BLaER1 (cell line): Measurements from ENCODE around the gene CAMK2A.

Experiments
- H3K27ac ChIP-seq: shearing (Covaris generic); formaldehyde crosslinking; 2 replicates; pipeline ENCODE4 v1.8.1; 2022
- H3K27me3 ChIP-seq: shearing (Covaris generic); formaldehyde crosslinking; 2 replicates; pipeline ENCODE4 v1.8.1; 2022
- H3K36me3 ChIP-seq: shearing (Covaris generic); formaldehyde crosslinking; 2 replicates; pipeline ENCODE4 v1.8.1; 2022
- H3K4me1 ChIP-seq: shearing (Covaris generic); formaldehyde crosslinking; 2 replicates; pipeline ENCODE4 v1.8.1; 2022
- H3K4me2 ChIP-seq: shearing (Covaris generic); formaldehyde crosslinking; 2 replicates; pipeline ENCODE4 v1.8.1; 2022
- H3K4me3 ChIP-seq: shearing (Covaris generic); formaldehyde crosslinking; 2 replicates; pipeline ENCODE4 v1.8.1; 2022
- H3K9ac ChIP-seq: shearing (Covaris generic); formaldehyde crosslinking; 2 replicates; pipeline ENCODE4 v1.8.1; 2022
- H3K9me3 ChIP-seq: shearing (Covaris generic); formaldehyde crosslinking; 2 replicates; pipeline ENCODE4 v1.8.1; 2022
- H4K20me1 ChIP-seq: shearing (Covaris generic); formaldehyde crosslinking; 2 replicates; pipeline ENCODE4 v1.8.1; 2022
- Cebpa-rat ChIP-seq: shearing (Covaris generic); IDR thresholded peaks from 2 replicates; pipeline ENCODE4 v1.8.1; 2022

CAMK2A gene

GRCh38 chr5:150289551-150290390 is at the start of gene CAMK2A:
Gene CAMK2A (minus strand): TSS chr5:150289773. CDS start chr5:150289625, 148 bp downstream.
- H3K9ac ChIP-seq = no peak within 1 kb of the TSS
- H3K27me3 ChIP-seq = no peaks in the 10 kb centered on the region
- peaks cover 37% of the 10 kb centered on the region for H3K4me1 ChIP-seq
- no peak within 1 kb of the TSS for H3K4me2 ChIP-seq
- no peaks in the 10 kb centered on the region for H4K20me1 ChIP-seq
- H3K4me3 ChIP-seq = no peak within 1 kb of the TSS
- no peaks in the 10 kb centered on the region for H3K9me3 ChIP-seq
- no peak within 1 kb of the TSS for H3K27ac ChIP-seq
- no peaks in the 10 kb centered on the region for H3K36me3 ChIP-seq
- TF ChIP-seq Cebpa-rat = no peak

- H4K20me1 ChIP-seq = no peaks in the 10 kb centered on the region
- no peak for TF ChIP-seq Cebpa-rat
- H3K4me2 ChIP-seq = peak overlapping the region; percentile 66
- H3K36me3 ChIP-seq = no peaks in the 10 kb centered on the region
- no peak overlapping the region for H3K4me3 ChIP-seq
- H3K27me3 ChIP-seq = no peaks in the 10 kb centered on the region
- H3K4me1 ChIP-seq = peaks cover 47% of the 10 kb centered on the region
- H3K9ac ChIP-seq = peak overlapping the region; percentile 34; the same call in 1 of the 2 replicates
- peak overlapping the region; percentile 72 for H3K27ac ChIP-seq
- 0 out of 2 replicates have a peak, but pooled peaks cover 5% of the 10 kb centered on the region for H3K9me3 ChIP-seq
Observed at GRCh38 chr5:150339165-150339564, 49.6 kb upstream of the CAMK2A start.

- H3K4me3 ChIP-seq = no peak overlapping the region
- peak overlapping the region; percentile 66 for H3K4me2 ChIP-seq
- H3K36me3 ChIP-seq = no peaks in the 10 kb centered on the region
- no peak for TF ChIP-seq Cebpa-rat
- peak overlapping the region; percentile 34; the same call in 1 of the 2 replicates for H3K9ac ChIP-seq
- H4K20me1 ChIP-seq = no peaks in the 10 kb centered on the region
- H3K27ac ChIP-seq = peak overlapping the region; percentile 72
- H3K27me3 ChIP-seq = no peaks in the 10 kb centered on the region
- peaks cover 47% of the 10 kb centered on the region for H3K4me1 ChIP-seq
- H3K9me3 ChIP-seq = 0 out of 2 replicates have a peak, but pooled peaks cover 5% of the 10 kb centered on the region
Observed at GRCh38 chr5:150338546-150338945, 49.0 kb upstream of the CAMK2A start.

- H3K27me3 ChIP-seq = no peaks in the 10 kb centered on the region
- no peak overlapping the region for H3K9ac ChIP-seq
- 0 out of 2 replicates have a peak, but pooled peaks cover 5% of the 10 kb centered on the region for H3K9me3 ChIP-seq
- H3K4me2 ChIP-seq = no peak overlapping the region
- TF ChIP-seq Cebpa-rat = no peak
- H3K36me3 ChIP-seq = no peaks in the 10 kb centered on the region
- H3K4me3 ChIP-seq = no peak overlapping the region
- H4K20me1 ChIP-seq = no peaks in the 10 kb centered on the region
- H3K27ac ChIP-seq = no peak overlapping the region
- H3K4me1 ChIP-seq = peaks cover 26% of the 10 kb centered on the region
Observed at GRCh38 chr5:150335778-150336177, 46.2 kb upstream of the CAMK2A start.

- Histone ChIP-seq H3K9me3 (0 out of 2 replicates have a peak, but pooled peaks cover 5% of the 10 kb centered on the region), H3K4me1 (peaks cover 24% of the 10 kb centered on the region)
Observed at GRCh38 chr5:150333400-150333799, 43.8 kb upstream of the CAMK2A start.

GRCh38 chr5:150329881-150330876 is 40.6 kb upstream of the CAMK2A start:
- Histone ChIP-seq H3K9me3 (no peaks in the 10 kb centered on the region), H3K9ac (no peak overlapping the region), H3K36me3 (no peaks in the 10 kb centered on the region), H4K20me1 (no peaks in the 10 kb centered on the region), H3K4me3 (no peak overlapping the region), H3K27ac (no peak overlapping the region), H3K4me2 (peak overlapping the region; percentile 20; the same call in 1 of the 2 replicates), H3K4me1 (peaks cover 29% of the 10 kb centered on the region), H3K27me3 (no peaks in the 10 kb centered on the region)
- no peak for TF ChIP-seq Cebpa-rat

More at GRCh38 chr5:150333400-150333799, 43.8 kb upstream of the CAMK2A start:
- Histone ChIP-seq H3K36me3 (no peaks in the 10 kb centered on the region), H3K9ac (no peak overlapping the region), H3K27ac (no peak overlapping the region), H4K20me1 (no peaks in the 10 kb centered on the region), H3K4me2 (no peak overlapping the region), H3K4me3 (no peak overlapping the region), H3K27me3 (no peaks in the 10 kb centered on the region)
- no peak for TF ChIP-seq Cebpa-rat

GRCh38 chr5:150329038-150329437 is 39.5 kb upstream of the CAMK2A start:
- Histone ChIP-seq H4K20me1 (no peaks in the 10 kb centered on the region), H3K9me3 (no peaks in the 10 kb centered on the region), H3K27me3 (no peaks in the 10 kb centered on the region), H3K36me3 (no peaks in the 10 kb centered on the region), H3K27ac (no peak overlapping the region), H3K4me2 (peak overlapping the region; percentile 41), H3K9ac (no peak overlapping the region), H3K4me1 (peaks cover 29% of the 10 kb centered on the region), H3K4me3 (no peak overlapping the region)
- TF ChIP-seq Cebpa-rat = no peak

GRCh38 chr5:150328515-150328914 is 38.9 kb upstream of the CAMK2A start:
- H3K4me2 ChIP-seq = peak overlapping the region; percentile 41
- no peaks in the 10 kb centered on the region for H3K27me3 ChIP-seq
- H3K4me1 ChIP-seq = peaks cover 29% of the 10 kb centered on the region
- no peak for TF ChIP-seq Cebpa-rat
- no peak overlapping the region for H3K9ac ChIP-seq
- H3K36me3 ChIP-seq = no peaks in the 10 kb centered on the region
- H3K4me3 ChIP-seq = no peak overlapping the region
- H3K27ac ChIP-seq = no peak overlapping the region
- H3K9me3 ChIP-seq = no peaks in the 10 kb centered on the region
- H4K20me1 ChIP-seq = no peaks in the 10 kb centered on the region

- no peaks in the 10 kb centered on the region for H3K9me3 ChIP-seq
- no peaks in the 10 kb centered on the region for H3K36me3 ChIP-seq
- H3K27me3 ChIP-seq = no peaks in the 10 kb centered on the region
- H3K4me3 ChIP-seq = no peak overlapping the region
- peaks cover 29% of the 10 kb centered on the region for H3K4me1 ChIP-seq
- no peak overlapping the region for H3K9ac ChIP-seq
- no peak overlapping the region for H3K27ac ChIP-seq
- no peak for TF ChIP-seq Cebpa-rat
- no peaks in the 10 kb centered on the region for H4K20me1 ChIP-seq
- no peak overlapping the region for H3K4me2 ChIP-seq
Observed at GRCh38 chr5:150327139-150327538, 37.6 kb upstream of the CAMK2A start.
